Thyroid gland (tissue), 4 donors: ENCODE data around the gene CST9L. TPM values are rescaled to one million over a fixed set of nuclear protein-coding genes. Genes with fewer than 3 reads are reported as not detected.

Experiments used
- DNase-seq, 2 donors: peaks; one replicate each; pipeline ENCODE4 v3.0.0-alpha.2; 2019
- H3K27ac ChIP-seq, 3 donors: fragments of 200-600 bp; sonication (generic); 1 replicate in 2 of 3; 2 replicates in 1 of 3; pipeline ENCODE4 v1.5.1; 2016 to 2019; ENCODE audit warnings: mild to moderate bottlenecking in 1 of 3, moderate library complexity in 1 of 3
- H3K27me3 ChIP-seq: fragments of 200-600 bp; sonication (generic); one replicate; pipeline ENCODE4 v1.5.1; 2019
- H3K36me3 ChIP-seq, 2 donors: fragments of 200-600 bp; sonication (generic); one replicate each; pipeline ENCODE4 v1.5.1; 2016 to 2019
- H3K4me1 ChIP-seq, 2 donors: fragments of 200-600 bp; sonication (generic); one replicate each; pipeline ENCODE4 v1.5.1; 2017 to 2019
- H3K4me3 ChIP-seq, 3 donors: fragments of 200-600 bp; sonication (generic); replicated peaks in 1 of 3; 1 replicate in 2 of 3; 2 replicates in 1 of 3; pipeline ENCODE4 v1.5.1; 2016; ENCODE audit warnings: mild to moderate bottlenecking in 1 of 3
- H3K9me3 ChIP-seq: fragments of 200-600 bp; sonication (generic); one replicate; pipeline ENCODE4 v1.5.1; 2017
- CTCF ChIP-seq, 6 experiments: fragments of 200-600 bp in 3 of 6; fragments of 450-650 bp in 3 of 6; sonication (generic) in 3 of 6; IDR thresholded peaks; one replicate each; pipeline ENCODE4 v1.5.1; 2016 to 2019; ENCODE audit warnings: antibody characterized with exemption in 6 of 6, mild to moderate bottlenecking in 2 of 6, inconsistent platforms in 1 of 6, moderate library complexity in 1 of 6
- POLR2A ChIP-seq, 2 donors: fragments of 450-650 bp; IDR thresholded peaks; one replicate each; pipeline ENCODE4 v1.6.1; 2017; ENCODE audit warnings: antibody characterized with exemption in 2 of 2, mild to moderate bottlenecking in 2 of 2, moderate library complexity in 1 of 2
- WGBS, 2 donors: methylation state at CpG; one replicate each; pipeline ENCODE4 v1.1.5; 2017; 5-methylcytosine and 5-hydroxymethylcytosine counted together
- intact Hi-C: fragments of 100-400 bp; cut with DNase I; formaldehyde crosslinking; loops from one replicate; pipeline ENCODE4 v1.15.1; 2023
- total RNA-seq, 4 donors: library from RNA; depleted of rRNA; stranded (reverse); fragments of >200 nt; gene quantifications; one replicate each; pipeline ENCODE4 v1.2.3, GENCODE V29; 2016

The CST9L gene
- total RNA-seq, 4 donors from 2014 or later = 1.1 TPM; not detected in 3

GRCh38 chr20:23554401-23554800, 13.9 kb downstream of the CST9L start:
- Histone ChIP-seq H3K4me1 (no peaks in the 10 kb centered on the region), H3K36me3 (no peaks in the 10 kb centered on the region), H3K27me3 (no peaks in the 10 kb centered on the region), H3K4me3 (no peak overlapping the region), H3K9me3 (no peaks in the 10 kb centered on the region), H3K27ac (no peak overlapping the region)
- TF ChIP-seq POLR2A (IDR thresholded peaks at IDR 0.05) (no peak), CTCF (IDR thresholded peaks at IDR 0.05) (no peak)
- intact Hi-C loops = no loop called here
- DNase-seq = no peak
- 60 to 73% methylated on average over 1 of the region's 1 CpG for WGBS, 2 donors

DNA sequence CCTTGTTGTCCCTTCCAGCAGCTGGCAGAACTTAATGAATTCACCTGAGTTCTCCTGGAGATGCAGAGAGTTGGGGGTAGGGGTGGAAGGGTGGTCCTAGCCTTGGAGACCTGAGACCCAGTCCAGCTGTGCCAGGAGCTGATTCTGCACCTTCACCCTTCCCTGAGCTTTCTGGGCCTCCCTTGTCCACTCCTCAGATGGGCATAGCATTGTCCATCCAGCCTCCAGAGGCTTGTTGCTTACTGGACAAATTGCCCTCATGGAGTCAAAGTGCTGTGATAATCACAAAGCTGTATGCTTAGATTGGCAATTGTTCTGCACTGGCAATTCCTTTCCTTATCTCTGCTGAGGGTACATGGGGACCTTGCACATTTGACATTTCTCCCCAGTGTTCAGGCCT, 16.5 kb downstream of the CST9L start:
- DNase-seq = no peak
- Histone ChIP-seq H3K4me3 (no peak overlapping the region), H3K9me3 (no peaks in the 10 kb centered on the region), H3K36me3 (no peaks in the 10 kb centered on the region), H3K4me1 (no peaks in the 10 kb centered on the region), H3K27ac (no peak overlapping the region), H3K27me3 (no peaks in the 10 kb centered on the region)
- intact Hi-C loops = no loop called here
- TF ChIP-seq POLR2A (IDR thresholded peaks at IDR 0.05) = no peak
- no peak for TF ChIP-seq CTCF (IDR thresholded peaks at IDR 0.05)

DNA sequence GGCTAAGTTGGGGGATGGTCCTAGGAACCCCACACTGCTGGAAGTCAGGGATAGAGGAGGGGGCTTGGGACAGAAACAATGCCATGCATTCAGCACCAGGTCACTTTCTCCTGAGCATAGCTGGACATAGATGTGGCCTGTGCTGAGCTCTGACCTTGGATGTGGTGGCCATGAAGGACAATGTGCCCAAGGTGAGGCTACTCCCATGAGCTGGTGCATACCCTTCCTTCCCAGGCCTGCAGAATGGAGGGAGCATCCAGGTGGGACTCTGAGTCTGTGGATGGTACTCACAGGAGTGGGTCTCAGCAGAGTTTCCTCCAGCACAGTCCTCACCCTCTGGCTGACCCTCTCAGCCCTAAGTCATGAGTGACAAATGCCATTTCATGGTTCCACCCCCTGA, 16.9 kb downstream of the CST9L start:
- H3K27me3 ChIP-seq = no peaks in the 10 kb centered on the region
- no peaks in the 10 kb centered on the region for H3K36me3 ChIP-seq
- no peaks in the 10 kb centered on the region for H3K4me1 ChIP-seq
- no peaks in the 10 kb centered on the region for H3K9me3 ChIP-seq
- no peak overlapping the region for H3K4me3 ChIP-seq
- H3K27ac ChIP-seq = no peak overlapping the region
- TF ChIP-seq CTCF (IDR thresholded peaks at IDR 0.05) (no peak), POLR2A (IDR thresholded peaks at IDR 0.05) (no peak)
- DNase-seq = no peak
- intact Hi-C loops = no loop called here

- TF ChIP-seq CTCF (IDR thresholded peaks at IDR 0.05) (no peak), POLR2A (IDR thresholded peaks at IDR 0.05) (no peak)
- H3K9me3 ChIP-seq = no peaks in the 10 kb centered on the region
- DNase-seq = no peak
- H3K27ac ChIP-seq = no peak overlapping the region
- no peak overlapping the region for H3K4me3 ChIP-seq
- H3K4me1 ChIP-seq = no peaks in the 10 kb centered on the region
- intact Hi-C loops = no loop called here
- H3K27me3 ChIP-seq = no peaks in the 10 kb centered on the region
- 67 to 78% methylated on average over 4 of the region's 4 CpGs for WGBS, 2 donors
- H3K36me3 ChIP-seq = no peaks in the 10 kb centered on the region
These were observed 18.1 kb downstream of the CST9L start for GRCh38 chr20:23550227-23550626.

GRCh38 chr20:23548408-23548807, 19.9 kb downstream of the CST9L start:
- intact Hi-C loops = no loop called here

More at GRCh38 chr20:23548408-23548807, 19.9 kb downstream of the CST9L start:
- Histone ChIP-seq H3K4me3 (no peak overlapping the region), H3K36me3 (no peaks in the 10 kb centered on the region), H3K4me1 (no peaks in the 10 kb centered on the region), H3K9me3 (no peaks in the 10 kb centered on the region), H3K27ac (no peak overlapping the region), H3K27me3 (no peaks in the 10 kb centered on the region)
- 70 to 73% methylated on average over 4 to 5 of the region's 5 CpGs for WGBS, 2 donors
- TF ChIP-seq CTCF (IDR thresholded peaks at IDR 0.05) (no peak), POLR2A (IDR thresholded peaks at IDR 0.05) (no peak)
- no peak for DNase-seq
